NCI-H187 treated with DMSO at 0.1 percent for 48 hours (cell line): ENCODE measurements around the gene HASPIN.
"Not testable (repeated sequence)": the region's sequence is repeated elsewhere in the genome, so short reads cannot be mapped to it uniquely, and the experiment has no call there.

Source experiments
- DNase-seq: peaks from one replicate; lab custom pipeline; 2025; lab: John Stamatoyannopoulos, UW

HASPIN gene

GRCh38 chr17:3695723-3696411 is 27.8 kb upstream of the HASPIN start, which contains the start of gene P2RX5:
Gene P2RX5, minus strand, starts transcription at chr17:3696155. Its CDS starts 150 bp downstream, at chr17:3696005.
- no peak for DNase-seq

- DNase-seq: no peak
Measured at GRCh38 chr17:3697103-3697476, 26.6 kb upstream of the HASPIN start.

- DNase-seq: no peak
Measured at GRCh38 chr17:3698139-3698538, 25.6 kb upstream of the HASPIN start.

GRCh38 chr17:3699951-3700350 is 23.8 kb upstream of the HASPIN start:
- no peak for DNase-seq

GRCh38 chr17:3702041-3702539 is 21.6 kb upstream of the HASPIN start:
- not testable (repeated sequence) for DNase-seq

GRCh38 chr17:3704931-3705717 is 18.6 kb upstream of the HASPIN start:
- DNase-seq: no peak

- DNase-seq: not testable (repeated sequence)
Measured at GRCh38 chr17:3705718-3705984, 18.1 kb upstream of the HASPIN start.

GRCh38 chr17:3708366-3708765 is 15.3 kb upstream of the HASPIN start:
- DNase-seq: no peak

- DNase-seq: no peak
Measured at GRCh38 chr17:3710951-3711383, 12.7 kb upstream of the HASPIN start.

GRCh38 chr17:3712811-3713463 is 10.8 kb upstream of the HASPIN start:
- DNase-seq: no peak

GRCh38 chr17:3715296-3715695 is 8.4 kb upstream of the HASPIN start:
- DNase-seq: no peak

- DNase-seq: no peak
Measured at GRCh38 chr17:3718201-3718600, 5.5 kb upstream of the HASPIN start.

GRCh38 chr17:3719265-3719664 is 4.4 kb upstream of the HASPIN start:
- no peak for DNase-seq

- no peak for DNase-seq
Measured at GRCh38 chr17:3722716-3723115, 987 bp upstream of the HASPIN start.

GRCh38 chr17:3723188-3723555 is 531 bp upstream of the HASPIN start:
- DNase-seq: no peak

GRCh38 chr17:3724378-3725077 is 825 bp downstream of the HASPIN start:
- no peak for DNase-seq

- DNase-seq: no peak
Measured at GRCh38 chr17:3727041-3727440, 3.3 kb downstream of the HASPIN start.

- DNase-seq: not testable (repeated sequence)
Measured at GRCh38 chr17:3728099-3728498, 4.4 kb downstream of the HASPIN start.

- no peak for DNase-seq
Measured at GRCh38 chr17:3729881-3730280, 6.2 kb downstream of the HASPIN start.

- no peak for DNase-seq
Measured at GRCh38 chr17:3730881-3731429, 7.3 kb downstream of the HASPIN start.

GRCh38 chr17:3732210-3732621 is 8.5 kb downstream of the HASPIN start:
- no peak for DNase-seq

GRCh38 chr17:3734911-3735276 is 11.2 kb downstream of the HASPIN start:
- not testable (repeated sequence) for DNase-seq
